Vagina (tissue), 2 donors: ENCODE measurements around the gene ZNF787.

Source experiments
- CTCF ChIP-seq, 3 experiments: fragments of 450-650 bp in 2 of 3; fragments of 200-600 bp in 1 of 3; sonication (generic) in 1 of 3; IDR thresholded peaks; one replicate each; pipeline ENCODE4 v1.5.1; 2017 to 2019; ENCODE audit warnings: antibody characterized with exemption in 3 of 3, mild to moderate bottlenecking in 2 of 3, moderate library complexity in 2 of 3
- POLR2A ChIP-seq, 2 donors: fragments of 450-650 bp; IDR thresholded peaks; one replicate each; pipeline ENCODE4 v1.6.1; 2017; ENCODE audit warnings: antibody characterized with exemption in 2 of 2, mild to moderate bottlenecking in 2 of 2, moderate library complexity in 2 of 2
- POLR2AphosphoS5 ChIP-seq, 2 donors: sonication (generic); formaldehyde crosslinking; IDR thresholded peaks; one replicate each; pipeline ENCODE4 v1.9.0; 2017; ENCODE audit warnings: antibody characterized with exemption in 2 of 2, mild to moderate bottlenecking in 2 of 2, low read depth in 1 of 2; ENCODE audit not compliant: insufficient read depth in 1 of 2

- TF ChIP-seq POLR2AphosphoS5 (IDR thresholded peaks at IDR 0.05; ENCODE audit: insufficient read depth in 1 of 2, low read depth in 1 of 2) (no peak), CTCF (IDR thresholded peaks at IDR 0.05) (no peak), POLR2A (IDR thresholded peaks at IDR 0.05) (no peak)
Measured at GRCh38 chr19:56156768-56157167, 35.7 kb upstream of the ZNF787 start.
